Measurements from ENCODE around the gene MACROD2.

MACROD2 gene

GRCh38 chr20:14284443-14284842, 289.1 kb downstream of the MACROD2 start:
- DNase-seq, result no peak

GRCh38 chr20:14288341-14289330, 293.3 kb downstream of the MACROD2 start:
- DNase-seq, result peak; percentile 66

- DNase-seq, result no peak
Observed at GRCh38 chr20:14291502-14291901, 296.2 kb downstream of the MACROD2 start.

GRCh38 chr20:14295238-14295637, 299.9 kb downstream of the MACROD2 start:
- DNase-seq, result no peak

GRCh38 chr20:14295770-14296309, 300.5 kb downstream of the MACROD2 start:
- no peak for DNase-seq

- no peak for DNase-seq
Observed at GRCh38 chr20:14299831-14300230, 304.5 kb downstream of the MACROD2 start.

GRCh38 chr20:14303106-14303505, 307.8 kb downstream of the MACROD2 start:
- no peak for DNase-seq

GRCh38 chr20:14303651-14304050, 308.3 kb downstream of the MACROD2 start:
- DNase-seq, result no peak

- DNase-seq, result no peak
Observed at GRCh38 chr20:14304472-14304871, 309.2 kb downstream of the MACROD2 start.

- no peak for DNase-seq
Observed at GRCh38 chr20:14307956-14308355, 312.6 kb downstream of the MACROD2 start.

GRCh38 chr20:14310977-14311627, 315.8 kb downstream of the MACROD2 start:
- no peak for DNase-seq

- DNase-seq, result no peak
Observed at GRCh38 chr20:14312001-14312400, 316.7 kb downstream of the MACROD2 start.

GRCh38 chr20:14313341-14314020, 318.2 kb downstream of the MACROD2 start:
- no peak for DNase-seq

GRCh38 chr20:14319704-14320103, 324.4 kb downstream of the MACROD2 start:
- no peak for DNase-seq

GRCh38 chr20:14331646-14332045, 336.3 kb downstream of the MACROD2 start:
- no peak for DNase-seq

- no peak for DNase-seq
Observed at GRCh38 chr20:14332866-14333265, 337.6 kb downstream of the MACROD2 start.

GRCh38 chr20:14333721-14334120, 338.4 kb downstream of the MACROD2 start:
- no peak for DNase-seq

- peak; percentile 57 for DNase-seq
Observed at GRCh38 chr20:14334306-14334930, 339.1 kb downstream of the MACROD2 start.

- DNase-seq, result no peak
Observed at GRCh38 chr20:14335052-14335451, 339.7 kb downstream of the MACROD2 start.

- DNase-seq, result peak; percentile 22
Observed at GRCh38 chr20:14336686-14337085, 341.4 kb downstream of the MACROD2 start.

- peak; percentile 97 for DNase-seq
Observed at GRCh38 chr20:14337400-14338171, 342.3 kb downstream of the MACROD2 start, which contains the start of gene FLRT3. Gene FLRT3, minus strand, starts transcription at chr20:14337612. Its CDS starts 10,106 bp downstream, at chr20:14327506.

- peak; percentile 4 for DNase-seq
Observed at GRCh38 chr20:14341801-14342200, 346.5 kb downstream of the MACROD2 start.
